GM12878 (cell line): ENCODE results near the gene RHOBTB1. TPM values are rescaled to one million over a fixed set of nuclear protein-coding genes. Genes with fewer than 3 reads are reported as not detected.
A peak's percentile ranks its signal among the peaks of the same experiment; 100 is the strongest.

Experiments
- ATAC-seq: fragments of 200-7000 bp; cut with Tn5 transposase; 3 replicates; pipeline ENCODE4 v1.9.1; 2020; ENCODE audit warnings: mild to moderate bottlenecking, moderate library complexity
- BruUV-seq: library from RNA; stranded (reverse); fragments of 400-500 nt; replicated peaks from 2 replicates; lab custom pipeline; 2021; lab: Mats Ljungman, UMichigan
- CTCF ChIA-PET: fragments of 300-600 bp; sonication (Branson Sonifier 250); formaldehyde crosslinking; extraction: SDS; loops from one replicate; lab custom pipeline; 2021; ENCODE audit warnings: inconsistent platforms; lab: Yijun Ruan, JAX
- POLR2A ChIA-PET: fragments of 350-600 bp; formaldehyde crosslinking; extraction: SDS; loops from one replicate; lab custom pipeline; 2021; ENCODE audit warnings: inconsistent platforms; lab: Charles Lee
- RAD21 ChIA-PET: fragments of 300-600 bp; sonication (Branson Sonifier 250); formaldehyde crosslinking; loops from one replicate; lab custom pipeline; 2023; ENCODE audit warnings: antibody characterized with exemption; ENCODE audit not compliant: unreplicated experiment; lab: Charles Lee
- SMC1A ChIA-PET: fragments of 300-600 bp; sonication (Branson Sonifier 250); formaldehyde crosslinking; loops from one replicate; lab custom pipeline; 2023; ENCODE audit not compliant: unreplicated experiment, uncharacterized antibody; lab: Charles Lee
- DNase-seq: peaks from one replicate; pipeline ENCODE4 v3.0.0-alpha.2; 2011; ENCODE audit warnings: low read depth, low spot score
- FAIRE-seq: peaks from 3 replicates; lab custom pipeline; 2011; peaks lifted over from hg19 to GRCh38; lab: Jason Lieb, UNC
- H2AFZ ChIP-seq: 2 replicates; pipeline ENCODE4 v1.6.0; 2011; ENCODE audit warnings: low read depth, low read length, control low read depth; ENCODE audit not compliant: control insufficient read depth
- H3K27ac ChIP-seq: 2 replicates; pipeline ENCODE4 v1.5.1; 2011; ENCODE audit warnings: control low read depth; ENCODE audit not compliant: control insufficient read depth, insufficient read depth
- H3K27me3 ChIP-seq, 2 experiments: replicated peaks in 1 of 2; 2 replicates each; pipeline versions ENCODE4 v1.6.0 to v1.6.1; 2011; ENCODE audit warnings: low read length in 1 of 2; ENCODE audit not compliant: control insufficient read depth in 2 of 2, insufficient read depth in 2 of 2
- H3K36me3 ChIP-seq, 2 experiments: 2 replicates each; pipeline ENCODE4 v1.5.1; 2011; ENCODE audit warnings: low read length in 1 of 2; ENCODE audit not compliant: control insufficient read depth in 2 of 2, insufficient read depth in 2 of 2
- H3K4me1 ChIP-seq: 2 replicates; pipeline ENCODE4 v1.6.1; 2011; ENCODE audit warnings: mild to moderate bottlenecking, low read length, moderate library complexity, mixed read lengths; ENCODE audit not compliant: control insufficient read depth, insufficient read depth
- H3K4me2 ChIP-seq: 2 replicates; pipeline ENCODE4 v1.6.0; 2011; ENCODE audit warnings: control low read depth; ENCODE audit not compliant: control insufficient read depth, insufficient read depth
- H3K4me3 ChIP-seq: fragments of 200-600 bp; sonication (generic); 2 replicates; pipeline ENCODE4 v1.5.1; 2016
- H3K79me2 ChIP-seq: 2 replicates; pipeline ENCODE4 v1.6.0; 2011; ENCODE audit warnings: low read length; ENCODE audit not compliant: control insufficient read depth, insufficient read depth
- H3K9ac ChIP-seq: 2 replicates; pipeline ENCODE4 v1.8.0; 2011; ENCODE audit warnings: low read length, control low read depth, mixed read lengths; ENCODE audit not compliant: control insufficient read depth, insufficient read depth
- H3K9me3 ChIP-seq: replicated peaks from 3 replicates; pipeline ENCODE4 v1.5.1; 2011; ENCODE audit warnings: mild to moderate bottlenecking, low read length; ENCODE audit not compliant: control insufficient read depth, insufficient read depth
- H4K20me1 ChIP-seq: 2 replicates; pipeline ENCODE4 v1.6.0; 2011; ENCODE audit not compliant: control insufficient read depth, insufficient read depth
- ATF7 ChIP-seq: fragments of 450-650 bp; IDR thresholded peaks from 2 replicates; pipeline ENCODE4 v1.6.1; 2016; ENCODE audit warnings: low read depth, mild to moderate bottlenecking
- CHD4 ChIP-seq: fragments of 200-600 bp; sonication (generic); IDR thresholded peaks from 2 replicates; pipeline ENCODE4 v1.6.1; 2016; ENCODE audit warnings: mild to moderate bottlenecking
- HDGF ChIP-seq: fragments of 450-650 bp; IDR thresholded peaks from 2 replicates; pipeline ENCODE4 v1.6.1; 2016; ENCODE audit warnings: antibody characterized with exemption
- SPI1 ChIP-seq: IDR thresholded peaks from 2 replicates; pipeline ENCODE4 v1.6.1; 2011; ENCODE audit warnings: low read depth, mild to moderate bottlenecking, low read length, moderate library complexity, borderline replicate concordance; ENCODE audit not compliant: insufficient read depth
- WGBS: methylation state at CpG from one replicate; pipeline ENCODE4 v1.1.6; 2016; ENCODE audit warnings: low lambda C conversion rate; ENCODE audit not compliant: insufficient replicate concordance, insufficient coverage; ENCODE audit errors: missing lambda C conversion rate; 5-methylcytosine and 5-hydroxymethylcytosine counted together
- in situ Hi-C: fragments of 300-500 bp; cut with MboI; formaldehyde crosslinking; loops from 9 replicates; pipeline ENCODE4 v1.14.3; 2018; ENCODE audit warnings: mixed read lengths
- intact Hi-C: fragments of 100-400 bp; cut with micrococcal nuclease; formaldehyde crosslinking; loops from one replicate; pipeline ENCODE4 v1.14.2; 2022; ENCODE audit not compliant: unreplicated experiment
- polyA plus RNA-seq, 11 experiments: library from polyadenylated mRNA; depleted of rRNA in 4 of 11; unstranded in 6 of 11; stranded (reverse) in 5 of 11; fragments of >200 nt; fragmentation: Nextera tagmentation in 4 of 11; fragmentation: Illumina TruSeq in 1 of 11; extraction: Ambion mirVana in 4 of 11; extraction: Trizol in 1 of 11; gene quantifications; 1 replicate in 1 of 11; 2 replicates in 10 of 11; pipeline versions ENCODE4 v1.2.1 to v1.2.3, GENCODE V29; 2011 to 2016; ENCODE audit warnings: inconsistent platforms in 2 of 11, missing spikeins in 2 of 11, low read depth in 1 of 11
- total RNA-seq, 4 experiments: library from RNA; depleted of rRNA in 3 of 4; stranded (reverse); fragments of >200 nt in 3 of 4; fragmentation: Illumina TruSeq in 1 of 4; extraction: Trizol in 1 of 4; gene quantifications; 2 replicates each; pipeline versions ENCODE4 v1.2.1 to v1.2.3, GENCODE V29; 2013 to 2021
- TF ChIP-seq, protein P1 (sequence below): fragments of 450-650 bp; IDR thresholded peaks from 2 replicates; pipeline ENCODE4 v1.6.1; 2017; ENCODE audit warnings: mild to moderate bottlenecking, moderate library complexity

The RHOBTB1 gene
- total and polyA plus RNA-seq, 10 of the 15 experiments (the other 5 are each of a cell fraction or from before 2014, with no cell fraction given) = not detected

DNA sequence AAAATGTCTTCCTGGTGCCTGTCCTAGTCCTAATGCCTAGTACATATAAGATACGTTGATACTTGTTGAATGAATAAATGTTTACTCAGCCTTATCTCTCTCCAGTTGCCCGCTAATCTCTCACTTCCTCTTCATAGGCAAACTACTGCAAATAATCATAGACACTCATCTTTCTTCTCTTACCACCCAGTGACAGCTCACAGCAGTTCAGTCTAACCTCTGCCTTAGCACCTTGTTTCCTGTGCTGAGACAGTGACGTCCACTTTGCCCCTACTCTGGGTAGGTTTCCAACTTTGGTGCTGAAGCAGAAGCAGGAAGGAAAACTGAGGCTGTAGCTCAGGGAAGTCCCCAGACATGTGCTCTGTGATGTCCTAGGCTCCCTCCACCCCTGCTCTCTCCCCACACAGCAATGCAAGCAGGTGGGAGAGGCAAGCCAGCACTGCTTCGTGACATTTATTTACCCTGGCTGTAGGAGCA lies 45.5 kb upstream of the RHOBTB1 start:
- Histone ChIP-seq H3K4me2 (no peak overlapping the region), H3K79me2 (no peaks in the 10 kb centered on the region), H3K36me3 (no peaks in the 10 kb centered on the region), H3K27me3 (no peaks in the 10 kb centered on the region; a peak in 1 of 4 replicates), H2AFZ (peak overlapping the region; percentile 20), H3K4me3 (no peak overlapping the region), H3K27ac (no peak overlapping the region), H3K4me1 (0 out of 2 replicates have a peak, but pooled peaks cover 3% of the 10 kb centered on the region), H3K9ac (no peak overlapping the region), H3K9me3 (no peaks in the 10 kb centered on the region), H4K20me1 (no peaks in the 10 kb centered on the region)
- RAD21 ChIA-PET = no interaction called here
- SMC1A ChIA-PET = no interaction called here
- peak; percentile 94 for ATAC-seq
- 2% methylated on average over 4 of the region's 4 CpGs for WGBS
- CTCF ChIA-PET = no interaction called here
- DNase-seq = peak; percentile 28
- POLR2A ChIA-PET = no interaction called here
- in situ Hi-C loops (no loop called here), intact Hi-C loops (no loop called here)
- FAIRE-seq = no peak
- BruUV-seq = no TSS peak
- no peak for TF ChIP-seq HDGF
- no peak for TF ChIP-seq CHD4
- TF ChIP-seq, protein P1, sequence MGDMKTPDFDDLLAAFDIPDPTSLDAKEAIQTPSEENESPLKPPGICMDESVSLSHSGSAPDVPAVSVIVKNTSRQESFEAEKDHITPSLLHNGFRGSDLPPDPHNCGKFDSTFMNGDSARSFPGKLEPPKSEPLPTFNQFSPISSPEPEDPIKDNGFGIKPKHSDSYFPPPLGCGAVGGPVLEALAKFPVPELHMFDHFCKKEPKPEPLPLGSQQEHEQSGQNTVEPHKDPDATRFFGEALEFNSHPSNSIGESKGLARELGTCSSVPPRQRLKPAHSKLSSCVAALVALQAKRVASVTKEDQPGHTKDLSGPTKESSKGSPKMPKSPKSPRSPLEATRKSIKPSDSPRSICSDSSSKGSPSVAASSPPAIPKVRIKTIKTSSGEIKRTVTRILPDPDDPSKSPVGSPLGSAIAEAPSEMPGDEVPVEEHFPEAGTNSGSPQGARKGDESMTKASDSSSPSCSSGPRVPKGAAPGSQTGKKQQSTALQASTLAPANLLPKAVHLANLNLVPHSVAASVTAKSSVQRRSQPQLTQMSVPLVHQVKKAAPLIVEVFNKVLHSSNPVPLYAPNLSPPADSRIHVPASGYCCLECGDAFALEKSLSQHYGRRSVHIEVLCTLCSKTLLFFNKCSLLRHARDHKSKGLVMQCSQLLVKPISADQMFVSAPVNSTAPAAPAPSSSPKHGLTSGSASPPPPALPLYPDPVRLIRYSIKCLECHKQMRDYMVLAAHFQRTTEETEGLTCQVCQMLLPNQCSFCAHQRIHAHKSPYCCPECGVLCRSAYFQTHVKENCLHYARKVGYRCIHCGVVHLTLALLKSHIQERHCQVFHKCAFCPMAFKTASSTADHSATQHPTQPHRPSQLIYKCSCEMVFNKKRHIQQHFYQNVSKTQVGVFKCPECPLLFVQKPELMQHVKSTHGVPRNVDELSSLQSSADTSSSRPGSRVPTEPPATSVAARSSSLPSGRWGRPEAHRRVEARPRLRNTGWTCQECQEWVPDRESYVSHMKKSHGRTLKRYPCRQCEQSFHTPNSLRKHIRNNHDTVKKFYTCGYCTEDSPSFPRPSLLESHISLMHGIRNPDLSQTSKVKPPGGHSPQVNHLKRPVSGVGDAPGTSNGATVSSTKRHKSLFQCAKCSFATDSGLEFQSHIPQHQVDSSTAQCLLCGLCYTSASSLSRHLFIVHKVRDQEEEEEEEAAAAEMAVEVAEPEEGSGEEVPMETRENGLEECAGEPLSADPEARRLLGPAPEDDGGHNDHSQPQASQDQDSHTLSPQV = no peak
- peak; percentile 26; the same call in 1 of the 2 replicates for TF ChIP-seq ATF7
- peak; percentile 70; the same call in 1 of the 2 replicates for TF ChIP-seq SPI1
